K562 (cell line): Measurements from ENCODE around the gene GLCCI1. TPM values are rescaled to one million over a fixed set of nuclear protein-coding genes. Genes with fewer than 3 reads are reported as not detected.

Experiments
- CREB5 ChIP-seq: fragments of 250-450 bp; sonication (Bioruptor Pico); IDR thresholded peaks from 2 replicates; pipeline ENCODE4 v1.5.0; 2020; ENCODE audit warnings: mild to moderate bottlenecking
- CXXC5 ChIP-seq: fragments of 250-450 bp; sonication (Bioruptor Pico); IDR thresholded peaks from 2 replicates; pipeline ENCODE4 v1.8.0; 2022; ENCODE audit warnings: inconsistent platforms, mild to moderate bottlenecking, moderate library complexity
- DACH1 ChIP-seq: fragments of 450-650 bp; IDR thresholded peaks from 2 replicates; pipeline ENCODE4 v1.6.1; 2018; ENCODE audit not compliant: partially characterized antibody
- E4F1 ChIP-seq: fragments of 250-450 bp; sonication (Bioruptor Pico); IDR thresholded peaks from 2 replicates; pipeline ENCODE4 v1.5.0; 2021; ENCODE audit warnings: mild to moderate bottlenecking, borderline replicate concordance
- EP400 ChIP-seq: fragments of 450-650 bp; IDR thresholded peaks from 2 replicates; pipeline ENCODE4 v1.6.1; 2017; ENCODE audit warnings: antibody characterized with exemption, mild to moderate bottlenecking, moderate library complexity
- KAT2B ChIP-seq: IDR thresholded peaks from one replicate; pipeline ENCODE4 v1.6.1; 2012; ENCODE audit warnings: low read depth, mild to moderate bottlenecking, control low read depth, inconsistent platforms, low read length, moderate library complexity
- PATZ1 ChIP-seq: fragments of 250-450 bp; sonication (Bioruptor Pico); IDR thresholded peaks from 2 replicates; pipeline ENCODE4 v1.5.0; 2020; ENCODE audit warnings: mild to moderate bottlenecking, borderline replicate concordance
- PCBP1 ChIP-seq: fragments of 200-400 bp; formaldehyde crosslinking; IDR thresholded peaks from 2 replicates; pipeline ENCODE4 v1.6.1; 2018; ENCODE audit warnings: mild to moderate bottlenecking, low read depth, low read length; ENCODE audit not compliant: poor library complexity, severe bottlenecking
- PYGO2 ChIP-seq: fragments of 450-650 bp; IDR thresholded peaks from 2 replicates; pipeline ENCODE4 v1.6.1; 2016; ENCODE audit warnings: mild to moderate bottlenecking, missing genetic modification characterization, moderate library complexity, missing compliant biosample characterization
- RBBP5 ChIP-seq: fragments of 200-600 bp; sonication (generic); IDR thresholded peaks from 2 replicates; pipeline ENCODE4 v1.6.1; 2012; ENCODE audit warnings: borderline replicate concordance, mild to moderate bottlenecking, low read length, control low read depth, inconsistent platforms; ENCODE audit not compliant: insufficient read depth, poor library complexity, severe bottlenecking
- RBM25 ChIP-seq: fragments of 200-400 bp; formaldehyde crosslinking; IDR thresholded peaks from 2 replicates; pipeline ENCODE4 v1.6.1; 2018; ENCODE audit warnings: low read length, low read depth, moderate library complexity; ENCODE audit not compliant: severe bottlenecking
- SMAD1 ChIP-seq: fragments of 150-350 bp; IDR thresholded peaks from 2 replicates; pipeline ENCODE4 v1.6.1; 2014; ENCODE audit warnings: low read length, low read depth; ENCODE audit not compliant: partially characterized antibody
- SMARCA5 ChIP-seq: fragments of 450-650 bp; IDR thresholded peaks from 2 replicates; pipeline ENCODE4 v1.6.1; 2016
- USF1 ChIP-seq: sonication (generic); formaldehyde crosslinking; IDR thresholded peaks from 2 replicates; pipeline ENCODE4 v1.9.0; 2022; ENCODE audit warnings: mild to moderate bottlenecking, missing genetic modification reagents
- ZNF668 ChIP-seq: fragments of 250-450 bp; sonication (Bioruptor Pico); IDR thresholded peaks from 2 replicates; pipeline ENCODE4 v1.8.0; 2022; ENCODE audit warnings: mild to moderate bottlenecking, inconsistent platforms
- polyA plus RNA-seq, 8 experiments: library from polyadenylated mRNA; depleted of rRNA in 4 of 8; stranded (reverse) in 5 of 8; unstranded in 3 of 8; fragments of >200 nt; fragmentation: Nextera tagmentation in 2 of 8; fragmentation: Illumina TruSeq in 1 of 8; extraction: Ambion mirVana in 2 of 8; extraction: Trizol in 1 of 8; gene quantifications; 2 replicates each; pipeline versions ENCODE4 v1.2.1 to v1.2.3, GENCODE V29; 2011 to 2014; ENCODE audit warnings: inconsistent platforms in 1 of 8, missing spikeins in 1 of 8
- total RNA-seq, 7 experiments: library from RNA; depleted of rRNA in 6 of 7; stranded (reverse); fragments of >200 nt in 6 of 7; fragmentation: Illumina TruSeq in 2 of 7; extraction: Trizol in 2 of 7; gene quantifications; 2 replicates each; pipeline versions ENCODE4 v1.2.1 to v1.2.3, GENCODE V29; 2011 to 2021; ENCODE audit warnings: low replicate concordance in 1 of 7
- TF ChIP-seq, protein P1 (sequence below): fragments of 450-650 bp; IDR thresholded peaks from 2 replicates; pipeline ENCODE4 v1.6.1; 2014; ENCODE audit warnings: low read depth, mild to moderate bottlenecking, moderate library complexity, borderline replicate concordance

GLCCI1 gene
- total and polyA plus RNA-seq, 9 of the 15 experiments (the other 6 are each of a cell fraction or from before 2014, with no cell fraction given), result 2.7 to 11.9 (median 7.2) TPM

DNA sequence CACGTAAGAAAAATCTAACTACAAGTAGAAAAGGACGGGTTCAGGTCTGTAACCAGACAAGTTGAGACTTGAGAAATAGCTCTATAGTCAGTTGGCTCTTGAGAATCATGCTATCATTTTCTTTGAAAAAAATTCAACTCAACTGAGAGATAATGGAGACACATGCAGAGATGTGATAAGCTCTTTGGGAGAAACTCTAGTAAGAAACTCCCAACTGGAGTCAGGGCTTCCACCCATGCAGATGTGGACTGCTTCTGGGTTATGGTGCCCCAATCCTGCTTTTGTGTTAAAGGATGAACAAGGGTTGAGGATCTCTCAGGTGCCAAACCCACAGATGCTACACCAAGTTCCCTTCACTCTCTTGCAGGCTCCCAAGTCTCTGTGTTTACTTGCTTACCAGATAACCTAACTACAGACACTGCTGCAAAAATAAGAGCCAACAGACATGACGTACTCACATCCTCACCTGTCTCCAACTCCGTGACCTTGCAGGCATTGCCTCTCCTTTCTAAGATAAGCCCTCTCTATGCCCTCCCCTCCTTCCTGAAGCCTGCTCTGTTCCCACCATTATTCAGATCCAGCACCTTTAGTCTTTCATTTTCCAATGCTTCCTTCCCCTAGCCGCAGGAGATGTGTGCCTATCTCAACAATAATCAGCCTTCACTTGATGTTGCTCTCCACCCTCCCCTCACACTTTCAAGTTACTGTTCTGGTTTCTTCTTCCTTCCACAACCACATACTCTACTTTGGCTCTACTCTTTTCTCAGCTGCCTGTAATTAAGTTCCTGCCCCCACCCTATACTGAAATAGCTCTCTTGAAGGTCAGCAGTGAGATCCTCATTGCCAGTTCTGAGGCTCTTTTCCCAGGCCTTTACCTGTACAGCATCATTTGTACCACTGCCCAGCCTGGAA, 163.4 kb downstream of the GLCCI1 start (continued):
- TF ChIP-seq EP400 (no peak), KAT2B (no peak), DACH1 (no peak), SMARCA5 (no peak), PATZ1 (CRISPR knock-in tag) (no peak), PYGO2 (tag) (no peak), SMAD1 (no peak), E4F1 (CRISPR knock-in tag) (no peak), RBM25 (no peak), USF1 (CRISPR knock-in tag) (no peak), ZNF668 (CRISPR knock-in tag) (no peak), CXXC5 (0 out of 2 replicates have a peak, but pooled peaks have one; percentile 18), CREB5 (CRISPR knock-in tag) (no peak), RBBP5 (peak; percentile 60), PCBP1 (no peak)
- TF ChIP-seq, protein P1, sequence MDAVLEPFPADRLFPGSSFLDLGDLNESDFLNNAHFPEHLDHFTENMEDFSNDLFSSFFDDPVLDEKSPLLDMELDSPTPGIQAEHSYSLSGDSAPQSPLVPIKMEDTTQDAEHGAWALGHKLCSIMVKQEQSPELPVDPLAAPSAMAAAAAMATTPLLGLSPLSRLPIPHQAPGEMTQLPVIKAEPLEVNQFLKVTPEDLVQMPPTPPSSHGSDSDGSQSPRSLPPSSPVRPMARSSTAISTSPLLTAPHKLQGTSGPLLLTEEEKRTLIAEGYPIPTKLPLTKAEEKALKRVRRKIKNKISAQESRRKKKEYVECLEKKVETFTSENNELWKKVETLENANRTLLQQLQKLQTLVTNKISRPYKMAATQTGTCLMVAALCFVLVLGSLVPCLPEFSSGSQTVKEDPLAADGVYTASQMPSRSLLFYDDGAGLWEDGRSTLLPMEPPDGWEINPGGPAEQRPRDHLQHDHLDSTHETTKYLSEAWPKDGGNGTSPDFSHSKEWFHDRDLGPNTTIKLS, result no peak
